HG03354 (cell line): ENCODE results near the gene MLKL.

Experiments used
- ATAC-seq: cut with Tn5 transposase; IDR thresholded peaks from one replicate; pipeline ENCODE4 v1.9.1; 2021; ENCODE audit warnings: mild to moderate bottlenecking; ENCODE audit not compliant: unreplicated experiment, poor library complexity, severe bottlenecking

Gene MLKL

GRCh38 chr16:74700438-74701225, at the start of gene MLKL:
MLKL (minus strand) TSS chr16:74700862; CDS start chr16:74695757, 5,105 bp downstream.
- peak; percentile 56 for ATAC-seq

GRCh38 chr16:74749291-74750055, 48.8 kb upstream of the MLKL start:
- ATAC-seq, result no peak

GRCh38 chr16:74748616-74749026, 48.0 kb upstream of the MLKL start:
- ATAC-seq, result no peak

- no peak for ATAC-seq
Observed at GRCh38 chr16:74747716-74748615, 47.3 kb upstream of the MLKL start.

- no peak for ATAC-seq
Observed at GRCh38 chr16:74745926-74746325, 45.3 kb upstream of the MLKL start.

- ATAC-seq, result no peak
Observed at GRCh38 chr16:74745109-74745615, 44.5 kb upstream of the MLKL start.

GRCh38 chr16:74744566-74744965, 43.9 kb upstream of the MLKL start:
- ATAC-seq, result no peak

- no peak for ATAC-seq
Observed at GRCh38 chr16:74743668-74744299, 43.1 kb upstream of the MLKL start.

- ATAC-seq, result no peak
Observed at GRCh38 chr16:74743045-74743667, 42.5 kb upstream of the MLKL start.

GRCh38 chr16:74742051-74742481, 41.4 kb upstream of the MLKL start:
- ATAC-seq, result no peak

- ATAC-seq, result no peak
Observed at GRCh38 chr16:74740795-74741304, 40.2 kb upstream of the MLKL start.

- no peak for ATAC-seq
Observed at GRCh38 chr16:74739275-74739674, 38.6 kb upstream of the MLKL start.

- no peak for ATAC-seq
Observed at GRCh38 chr16:74738816-74739215, 38.2 kb upstream of the MLKL start.

GRCh38 chr16:74738113-74738541, 37.5 kb upstream of the MLKL start:
- ATAC-seq, result no peak

GRCh38 chr16:74737521-74737920, 36.9 kb upstream of the MLKL start:
- no peak for ATAC-seq

GRCh38 chr16:74736531-74737157, 36.0 kb upstream of the MLKL start:
- ATAC-seq, result no peak

GRCh38 chr16:74735554-74735953, 34.9 kb upstream of the MLKL start:
- ATAC-seq, result no peak

GRCh38 chr16:74735162-74735452, 34.4 kb upstream of the MLKL start:
- no peak for ATAC-seq
